ENCODE data around the gene ANGPT4. TPM values are rescaled to one million over a fixed set of nuclear protein-coding genes. Genes with fewer than 3 reads are reported as not detected.
"Not testable (repeated sequence)": the region's sequence is repeated elsewhere in the genome, so short reads cannot be mapped to it uniquely, and the experiment has no call there.

Gene ANGPT4
- total RNA-seq, 1 donor from 2014 or later = 0.05 TPM

DNA sequence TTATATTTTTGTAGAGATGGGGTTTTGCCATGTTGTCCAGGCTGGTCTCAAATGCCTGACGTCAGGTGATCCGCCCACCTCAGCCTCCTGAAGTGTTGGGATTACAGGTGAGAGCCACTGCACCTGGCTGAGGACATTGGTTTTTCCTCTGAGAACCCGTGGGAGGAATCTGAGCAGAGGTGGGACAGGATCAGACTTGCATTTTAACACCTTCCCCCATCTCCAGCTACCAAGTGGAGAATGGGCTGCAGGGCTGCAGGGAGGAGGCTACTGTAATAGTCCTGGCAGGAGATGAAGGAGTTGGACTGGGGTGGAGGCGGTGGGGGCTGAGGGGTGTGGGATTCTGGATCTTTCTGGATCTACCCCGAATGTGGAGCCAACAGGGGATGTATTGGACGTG lies 58.1 kb downstream of the ANGPT4 start:
- no peak for ATAC-seq
- intact Hi-C loops (cut with DNase I) = no loop called here
- no peak for DNase-seq (ENCODE audit: missing footprints)

GRCh38 chr20:856361-856775 lies 59.8 kb downstream of the ANGPT4 start:
- DNase-seq (ENCODE audit: missing footprints) (no peak), ATAC-seq (no peak)
- intact Hi-C loops (cut with DNase I) = no loop called here

- DNase-seq (ENCODE audit: missing footprints) (no peak), ATAC-seq (no peak)
- intact Hi-C loops (cut with DNase I) = no loop called here
These were observed 60.4 kb downstream of the ANGPT4 start for GRCh38 chr20:855466-856360.

DNA sequence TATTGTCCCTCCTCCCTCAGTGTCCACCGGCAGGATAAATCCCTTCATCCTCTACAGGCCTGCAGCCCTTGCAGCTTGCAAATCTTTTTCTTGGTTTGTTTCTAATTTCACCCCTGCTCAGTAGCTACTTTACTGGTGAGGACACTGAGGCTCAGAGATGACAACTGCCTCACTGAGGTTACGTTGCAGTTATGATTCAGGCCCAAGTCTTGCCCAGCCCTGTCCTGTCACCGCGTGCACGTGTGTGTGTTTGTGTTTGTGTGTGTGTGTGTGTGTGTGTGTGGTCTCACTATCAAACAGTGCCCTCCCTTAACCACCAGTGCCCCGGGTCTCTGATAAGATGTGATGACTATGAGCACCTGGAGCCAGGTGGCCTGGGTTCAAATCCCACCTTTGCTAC lies 61.5 kb downstream of the ANGPT4 start:
- ATAC-seq = no peak
- no peak for DNase-seq (ENCODE audit: missing footprints)
- intact Hi-C loops (cut with DNase I) = no loop called here

- no peak for ATAC-seq
- intact Hi-C loops (cut with DNase I) = no loop called here
- DNase-seq (ENCODE audit: missing footprints) = no peak
These were observed 62.6 kb downstream of the ANGPT4 start for GRCh38 chr20:853406-853996.

DNA sequence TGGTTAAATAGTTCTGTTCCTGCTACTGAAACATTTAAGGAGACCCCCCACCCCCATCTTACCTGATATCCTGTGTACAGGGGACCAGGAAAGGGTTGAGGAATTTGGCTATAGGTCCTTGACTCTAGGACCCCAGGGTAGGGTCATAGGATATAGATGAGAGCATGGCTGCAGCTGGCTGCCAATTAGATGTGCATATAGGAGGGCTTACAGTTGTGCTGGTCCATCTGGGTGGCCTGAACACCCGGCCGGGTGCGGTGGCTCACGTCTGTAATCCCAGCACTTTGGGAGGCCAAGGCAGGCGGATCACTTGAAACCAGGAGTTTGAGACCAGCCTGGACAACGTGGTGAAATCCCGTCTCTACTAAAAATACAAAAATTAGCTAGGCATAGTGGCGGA lies 67.4 kb downstream of the ANGPT4 start:
- not testable (repeated sequence) for ATAC-seq; DNase-seq (ENCODE audit: missing footprints)
- intact Hi-C loops (cut with DNase I) = loop anchor here (10.0 kb wide), 1 partner anchor 266 kb away; the partner anchor contains the start of gene PSMF1

DNA sequence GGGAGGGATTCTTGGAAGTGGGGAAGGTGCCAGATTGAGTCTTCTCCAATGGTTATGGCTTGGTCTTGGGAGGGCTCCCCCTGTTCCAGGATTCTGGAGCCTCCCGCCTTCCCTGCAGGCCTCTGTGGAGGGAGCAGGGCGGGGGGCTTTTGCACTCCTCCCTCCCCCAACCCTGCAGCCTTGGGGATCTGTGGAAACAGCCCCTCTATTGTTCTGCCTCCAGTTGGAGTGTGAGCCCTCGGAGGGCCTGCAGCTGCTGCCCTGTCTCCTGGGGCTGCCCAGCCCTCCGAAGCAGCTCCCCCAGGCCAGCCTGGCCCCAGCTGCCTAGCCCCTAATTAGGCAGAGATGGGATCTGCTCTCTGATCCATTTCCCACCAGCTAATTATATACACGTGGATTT lies 67.9 kb downstream of the ANGPT4 start:
- DNase-seq (ENCODE audit: missing footprints) (no peak), ATAC-seq (no peak)
- intact Hi-C loops (cut with DNase I) = loop anchor here (10.0 kb wide), 1 partner anchor 267 kb away; the partner anchor contains the start of gene PSMF1

DNA sequence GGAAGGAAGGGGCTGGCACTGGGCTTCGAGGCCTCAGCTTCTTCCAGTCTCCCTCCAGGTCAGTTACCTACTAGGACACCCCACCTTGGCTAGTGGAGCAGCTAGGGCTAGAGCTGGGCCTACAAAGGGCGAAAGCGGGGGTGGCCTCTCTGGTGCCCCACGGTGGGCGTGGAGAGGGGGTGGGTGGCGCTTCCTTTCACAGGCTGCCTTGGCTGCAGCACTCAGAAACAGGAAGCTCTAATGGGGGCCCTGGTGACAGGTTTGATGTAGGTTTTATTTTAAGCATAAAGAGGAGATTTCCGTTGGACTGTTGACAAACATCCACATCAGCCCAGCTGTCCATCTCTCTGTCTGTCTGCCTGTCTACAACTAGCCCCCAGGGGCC lies 69.2 kb downstream of the ANGPT4 start:
- intact Hi-C loops (cut with DNase I) = loop anchor here (10.0 kb wide), 1 partner anchor 268 kb away; the partner anchor contains the start of gene PSMF1
- no peak for DNase-seq (ENCODE audit: missing footprints)
- no peak for ATAC-seq

GRCh38 chr20:845941-846893 lies 69.9 kb downstream of the ANGPT4 start:
- peak; percentile 72 for DNase-seq (ENCODE audit: missing footprints)
- intact Hi-C loops (cut with DNase I) = loop anchor here (10.0 kb wide), 1 partner anchor 269 kb away; the partner anchor contains the start of gene PSMF1
- peak; percentile 26 for ATAC-seq

DNA sequence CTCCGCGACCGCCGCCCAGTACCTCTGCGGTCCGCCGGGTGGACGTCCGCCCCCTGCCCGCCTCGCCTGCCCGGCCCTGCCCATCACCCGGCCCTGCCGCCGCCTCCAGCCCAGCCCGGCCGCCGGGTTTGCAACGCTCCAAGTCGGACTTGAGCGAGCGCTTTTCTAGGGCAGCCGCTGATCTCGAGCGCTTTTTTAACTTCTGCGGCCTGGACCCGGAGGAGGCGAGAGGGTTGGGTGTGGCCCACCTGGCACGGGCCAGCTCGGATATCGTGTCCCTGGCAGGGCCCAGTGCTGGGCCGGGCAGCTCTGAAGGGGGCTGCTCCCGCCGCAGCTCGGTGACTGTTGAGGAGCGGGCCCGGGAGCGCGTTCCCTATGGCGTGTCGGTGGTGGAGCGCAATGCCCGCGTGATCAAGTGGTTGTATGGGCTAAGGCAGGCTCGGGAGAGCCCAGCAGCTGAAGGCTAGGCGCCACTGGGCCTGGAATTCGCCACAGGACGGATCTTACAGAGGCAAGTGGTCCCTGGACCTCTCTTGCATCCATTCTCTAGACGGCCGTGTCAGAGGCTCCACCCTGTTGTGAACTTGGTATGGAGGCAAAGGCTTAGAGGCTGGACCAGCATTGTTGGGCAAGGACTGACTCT lies 70.8 kb downstream of the ANGPT4 start:
- intact Hi-C loops (cut with DNase I) = loop anchor here (10.0 kb wide), 1 partner anchor 269 kb away; the partner anchor contains the start of gene PSMF1
- ATAC-seq (no peak), DNase-seq (ENCODE audit: missing footprints) (no peak)

GRCh38 chr20:844473-845225 lies 71.5 kb downstream of the ANGPT4 start:
- intact Hi-C loops (cut with DNase I) = loop anchor here (10.0 kb wide), 1 partner anchor 270 kb away; the partner anchor contains the start of gene PSMF1
- peak; percentile 94 for DNase-seq (ENCODE audit: missing footprints)
- ATAC-seq = peak; percentile 97

GRCh38 chr20:843912-844311 lies 72.2 kb downstream of the ANGPT4 start:
- intact Hi-C loops (cut with DNase I) = loop anchor here (10.0 kb wide), 1 partner anchor 271 kb away; the partner anchor contains the start of gene PSMF1
- ATAC-seq = no peak
- no peak for DNase-seq (ENCODE audit: missing footprints)

DNA sequence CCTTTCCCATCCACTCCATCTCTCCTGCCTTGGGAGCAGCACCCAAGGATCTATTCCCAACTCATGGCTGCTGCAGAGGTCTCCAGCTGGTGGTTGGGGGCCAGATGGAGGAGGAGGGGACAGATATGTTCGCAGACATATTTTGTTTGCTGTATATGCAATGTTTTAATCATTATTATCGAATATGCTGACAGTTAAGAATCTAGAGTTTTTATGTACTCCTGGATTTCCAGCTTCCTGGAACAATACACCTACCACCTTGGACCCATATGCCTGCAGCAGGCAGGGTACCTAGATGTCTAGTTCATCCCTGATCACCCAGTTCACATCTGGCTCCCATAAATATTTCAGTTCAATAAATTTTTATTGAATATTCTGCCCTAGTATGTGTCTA lies 73.6 kb downstream of the ANGPT4 start:
- no peak for DNase-seq (ENCODE audit: missing footprints)
- no peak for ATAC-seq
- intact Hi-C loops (cut with DNase I) = loop anchor here (10.0 kb wide), 1 partner anchor 272 kb away; the partner anchor contains the start of gene PSMF1

- intact Hi-C loops (cut with DNase I) = loop anchor here (10.0 kb wide), 1 partner anchor 273 kb away; the partner anchor contains the start of gene PSMF1
- no peak for DNase-seq (ENCODE audit: missing footprints)
These were observed 74.3 kb downstream of the ANGPT4 start for GRCh38 chr20:841568-842546.

GRCh38 chr20:840858-841567 lies 75.1 kb downstream of the ANGPT4 start:
- no peak for ATAC-seq
- DNase-seq (ENCODE audit: missing footprints) = no peak
- intact Hi-C loops (cut with DNase I) = loop anchor here (10.0 kb wide), 1 partner anchor 274 kb away; the partner anchor contains the start of gene PSMF1

More at GRCh38 chr20:841568-842546, 74.3 kb downstream of the ANGPT4 start:
- no peak for ATAC-seq
